ENCODE data around the gene JUN. TPM values are rescaled to one million over a fixed set of nuclear protein-coding genes. Genes with fewer than 3 reads are reported as not detected.

JUN gene
- polyA plus RNA-seq, 1 donor (not counting 4 experiments of a cell fraction or from before 2014, with no cell fraction given), result 70.1 TPM

GRCh38 chr1:58788259-58788658 is 4.4 kb upstream of the JUN start:
- TF ChIP-seq EZH2 (IDR thresholded peaks at IDR 0.05; ENCODE audit: low read length), result no peak
- TF ChIP-seq, protein P1, sequence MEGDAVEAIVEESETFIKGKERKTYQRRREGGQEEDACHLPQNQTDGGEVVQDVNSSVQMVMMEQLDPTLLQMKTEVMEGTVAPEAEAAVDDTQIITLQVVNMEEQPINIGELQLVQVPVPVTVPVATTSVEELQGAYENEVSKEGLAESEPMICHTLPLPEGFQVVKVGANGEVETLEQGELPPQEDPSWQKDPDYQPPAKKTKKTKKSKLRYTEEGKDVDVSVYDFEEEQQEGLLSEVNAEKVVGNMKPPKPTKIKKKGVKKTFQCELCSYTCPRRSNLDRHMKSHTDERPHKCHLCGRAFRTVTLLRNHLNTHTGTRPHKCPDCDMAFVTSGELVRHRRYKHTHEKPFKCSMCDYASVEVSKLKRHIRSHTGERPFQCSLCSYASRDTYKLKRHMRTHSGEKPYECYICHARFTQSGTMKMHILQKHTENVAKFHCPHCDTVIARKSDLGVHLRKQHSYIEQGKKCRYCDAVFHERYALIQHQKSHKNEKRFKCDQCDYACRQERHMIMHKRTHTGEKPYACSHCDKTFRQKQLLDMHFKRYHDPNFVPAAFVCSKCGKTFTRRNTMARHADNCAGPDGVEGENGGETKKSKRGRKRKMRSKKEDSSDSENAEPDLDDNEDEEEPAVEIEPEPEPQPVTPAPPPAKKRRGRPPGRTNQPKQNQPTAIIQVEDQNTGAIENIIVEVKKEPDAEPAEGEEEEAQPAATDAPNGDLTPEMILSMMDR (optimal IDR thresholded peaks at IDR 0.05 in 1 of 3, IDR thresholded peaks at IDR 0.05 in 1 of 3, conservative IDR thresholded peaks at IDR 0.05 in 1 of 3; ENCODE audit: extremely low read depth in 1 of 3, insufficient read depth in 2 of 3, low read length in 3 of 3), result no peak
- Histone ChIP-seq H3K79me2 (ENCODE audit: control insufficient read depth, insufficient read depth, low read length) (peaks cover 5% of the 10 kb centered on the region), H3K4me1 (ENCODE audit: control insufficient read depth, extremely low read depth, insufficient read depth, low read length) (peaks cover 15% of the 10 kb centered on the region), H3K9me3 (ENCODE audit: control insufficient read depth, low read depth, low read length) (peaks cover 2% of the 10 kb centered on the region), H3K27ac (ENCODE audit: control insufficient read depth, insufficient read depth, low read length) (no peak overlapping the region), H2AFZ (ENCODE audit: control insufficient read depth, low read length) (no peak overlapping the region), H3K9me1 (ENCODE audit: control insufficient read depth, extremely low read depth, insufficient read depth, low read length) (no peaks in the 10 kb centered on the region), H3K9ac (ENCODE audit: control insufficient read depth, extremely low read depth, insufficient read depth, low read length) (no peak overlapping the region), H3K36me3 (ENCODE audit: control insufficient read depth in 2 of 2, extremely low read depth in 1 of 2, insufficient read depth in 2 of 2, low read length in 2 of 2) (no peaks in the 10 kb centered on the region), H3K4me2 (ENCODE audit: control insufficient read depth, extremely low read depth, insufficient read depth, low read depth, low read length) (no peak overlapping the region), H3K4me3 (ENCODE audit: control insufficient read depth in 2 of 3, extremely low read depth in 1 of 3, insufficient read depth in 2 of 3, low read depth in 1 of 3, low read length in 3 of 3) (no peak overlapping the region), H3K27me3 (ENCODE audit: control insufficient read depth, extremely low read depth, insufficient read depth, low read length) (no peaks in the 10 kb centered on the region), H4K20me1 (ENCODE audit: control insufficient read depth, extremely low read depth, insufficient read depth, low read length) (no peaks in the 10 kb centered on the region)
- DNase-seq (ENCODE audit: low read depth, low spot score) (no peak), FAIRE-seq (no peak)
- dilution Hi-C loops (cut with MboI; ENCODE audit: extremely low pct_ligation_motif_present, low sequenced_read_pairs), result no loop called here

DNA sequence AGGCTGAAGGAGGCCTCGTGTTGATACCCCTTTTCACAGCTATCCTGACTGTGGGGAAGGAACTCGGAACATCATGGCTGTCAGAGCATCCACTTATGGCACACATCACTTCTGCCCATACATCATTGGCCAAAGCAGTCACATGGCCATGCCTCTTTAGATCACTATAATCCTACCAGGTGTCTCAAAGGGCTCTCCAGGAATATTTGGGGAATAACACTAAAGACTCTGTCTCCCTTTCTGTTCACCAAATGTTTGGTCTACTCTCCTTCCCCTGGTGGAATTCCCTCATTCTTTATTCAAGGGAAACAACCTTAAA is 3.0 kb upstream of the JUN start:
- H3K27me3 ChIP-seq (ENCODE audit: control insufficient read depth, extremely low read depth, insufficient read depth, low read length), result no peaks in the 10 kb centered on the region
- DNase-seq (ENCODE audit: low read depth, low spot score) (no peak), FAIRE-seq (no peak)
- H3K4me3 ChIP-seq (ENCODE audit: control insufficient read depth in 2 of 3, extremely low read depth in 1 of 3, insufficient read depth in 2 of 3, low read depth in 1 of 3, low read length in 3 of 3), result no peak overlapping the region
- H3K27ac ChIP-seq (ENCODE audit: control insufficient read depth, insufficient read depth, low read length), result no peak overlapping the region
- peaks cover 19% of the 10 kb centered on the region for H3K79me2 ChIP-seq (ENCODE audit: control insufficient read depth, insufficient read depth, low read length)
- H2AFZ ChIP-seq (ENCODE audit: control insufficient read depth, low read length), result no peak overlapping the region
- no peaks in the 10 kb centered on the region for H3K9me1 ChIP-seq (ENCODE audit: control insufficient read depth, extremely low read depth, insufficient read depth, low read length)
- no peak for TF ChIP-seq EZH2 (IDR thresholded peaks at IDR 0.05; ENCODE audit: low read length)
- TF ChIP-seq, protein P1 (optimal IDR thresholded peaks at IDR 0.05 in 1 of 3, IDR thresholded peaks at IDR 0.05 in 1 of 3, conservative IDR thresholded peaks at IDR 0.05 in 1 of 3; ENCODE audit: extremely low read depth in 1 of 3, insufficient read depth in 2 of 3, low read length in 3 of 3), result no peak
- H3K4me1 ChIP-seq (ENCODE audit: control insufficient read depth, extremely low read depth, insufficient read depth, low read length), result peaks cover 15% of the 10 kb centered on the region
- H4K20me1 ChIP-seq (ENCODE audit: control insufficient read depth, extremely low read depth, insufficient read depth, low read length), result peaks cover 13% of the 10 kb centered on the region
- no peak overlapping the region for H3K4me2 ChIP-seq (ENCODE audit: control insufficient read depth, extremely low read depth, insufficient read depth, low read depth, low read length)
- H3K36me3 ChIP-seq (ENCODE audit: control insufficient read depth in 2 of 2, extremely low read depth in 1 of 2, insufficient read depth in 2 of 2, low read length in 2 of 2), result peaks cover under 1 to 3% of the 10 kb centered on the region in 2 experiments
- peaks cover 2% of the 10 kb centered on the region for H3K9me3 ChIP-seq (ENCODE audit: control insufficient read depth, low read depth, low read length)
- dilution Hi-C loops (cut with MboI; ENCODE audit: extremely low pct_ligation_motif_present, low sequenced_read_pairs), result no loop called here
- H3K9ac ChIP-seq (ENCODE audit: control insufficient read depth, extremely low read depth, insufficient read depth, low read length), result no peak overlapping the region
